Measurements from ENCODE around the gene DIP2C. TPM values are rescaled to one million over a fixed set of nuclear protein-coding genes. Genes with fewer than 3 reads are reported as not detected.

The DIP2C gene
- polyA plus RNA-seq, 3 donors, result 0.11 TPM; not detected in 2

GRCh38 chr10:299969-300368 lies 389.5 kb downstream of the DIP2C start:
- Histone ChIP-seq H3K27ac (ENCODE audit: low read depth in 1 of 2, low read length in 2 of 2) (no peak overlapping the region), H3K4me2 (replicated peaks; ENCODE audit: extremely low read depth, low read length, poor library complexity, severe bottlenecking) (no peak overlapping the region), H3K9me3 (replicated peaks in 1 of 2; ENCODE audit: control insufficient read depth in 1 of 2, insufficient read depth in 1 of 2, low read length in 2 of 2) (no peaks in the 10 kb centered on the region), H3K27me3 (ENCODE audit: control insufficient read depth in 2 of 2, insufficient read depth in 2 of 2, low read length in 2 of 2) (no peaks in the 10 kb centered on the region), H2AFZ (ENCODE audit: insufficient read depth, low read depth, low read length, poor library complexity, severe bottlenecking) (no peak overlapping the region), H3K4me3 (replicated peaks in 1 of 3; ENCODE audit: low read depth in 2 of 3, low read length in 3 of 3) (no peak overlapping the region), H4K20me1 (ENCODE audit: insufficient read depth, low read length) (no peaks in the 10 kb centered on the region), H3K4me1 (ENCODE audit: control insufficient read depth in 1 of 2, insufficient read depth in 2 of 2, low read length in 2 of 2) (no peaks in the 10 kb centered on the region), H3K79me2 (ENCODE audit: insufficient read depth, low read length) (no peaks in the 10 kb centered on the region), H3K36me3 (replicated peaks in 1 of 2; ENCODE audit: control insufficient read depth in 1 of 2, insufficient read depth in 2 of 2, low read length in 2 of 2) (no peaks in the 10 kb centered on the region), H3K9ac (ENCODE audit: insufficient read depth, low read length, poor library complexity, severe bottlenecking) (no peak overlapping the region)
- Mint-ChIP-seq H3K36me3 (no peaks in the 10 kb centered on the region), H3K27ac (no peak overlapping the region), H3K4me1 (no peaks in the 10 kb centered on the region), H3K4me3 (no peak overlapping the region), H3K27me3 (ENCODE audit: low read depth in 3 of 3) (peaks cover 0 to 8% (median 6%) of the 10 kb centered on the region in 3 donors), H3K9me3 (peaks cover 0 to 6% (median 0%) of the 10 kb centered on the region in 7 donors)
- intact Hi-C loops (cut with micrococcal nuclease), result no loop called here
- DNase-seq, result no peak
- whole genome bisulfite sequencing (ENCODE audit: insufficient coverage), result no CpG with 5 or more reads among the region's 7 CpGs
- no peak for TF ChIP-seq CTCF (IDR thresholded peaks at IDR 0.05)

DNA sequence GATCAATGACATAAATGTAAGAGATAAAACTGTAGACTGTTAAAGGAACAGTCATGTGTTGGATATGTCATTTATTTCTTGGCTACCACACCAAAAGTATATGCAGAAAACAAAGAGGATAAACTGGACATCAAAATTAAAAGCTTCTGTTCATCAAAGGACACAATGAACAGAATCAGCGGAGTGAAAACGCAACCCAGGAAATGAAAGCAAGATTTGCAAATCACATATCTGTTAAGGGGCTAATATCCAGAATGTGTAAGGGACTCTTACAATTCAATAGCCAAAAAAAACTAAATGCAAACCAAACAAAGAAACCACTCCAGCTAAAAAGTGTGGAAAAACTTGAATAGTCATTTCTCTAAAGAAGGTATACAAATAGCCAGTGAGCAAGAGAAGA lies 390.0 kb downstream of the DIP2C start:
- peaks cover 0 to 6% (median 0%) of the 10 kb centered on the region in 7 donors for H3K9me3 Mint-ChIP-seq
- H2AFZ ChIP-seq (ENCODE audit: insufficient read depth, low read depth, low read length, poor library complexity, severe bottlenecking), result no peak overlapping the region
- H3K36me3 Mint-ChIP-seq, result no peaks in the 10 kb centered on the region
- no peak overlapping the region for H3K27ac ChIP-seq (ENCODE audit: low read depth in 1 of 2, low read length in 2 of 2)
- H3K27me3 Mint-ChIP-seq (ENCODE audit: low read depth in 3 of 3), result peaks cover 0 to 8% (median 7%) of the 10 kb centered on the region in 3 donors
- H3K9me3 ChIP-seq (replicated peaks in 1 of 2; ENCODE audit: control insufficient read depth in 1 of 2, insufficient read depth in 1 of 2, low read length in 2 of 2), result no peaks in the 10 kb centered on the region
- no peak overlapping the region for H3K4me2 ChIP-seq (replicated peaks; ENCODE audit: extremely low read depth, low read length, poor library complexity, severe bottlenecking)
- no peaks in the 10 kb centered on the region for H3K4me1 ChIP-seq (ENCODE audit: control insufficient read depth in 1 of 2, insufficient read depth in 2 of 2, low read length in 2 of 2)
- no CpG with 5 or more reads among the region's 2 CpGs for WGBS (ENCODE audit: insufficient coverage)
- no peak overlapping the region for H3K27ac Mint-ChIP-seq
- H3K4me3 ChIP-seq (replicated peaks in 1 of 3; ENCODE audit: low read depth in 2 of 3, low read length in 3 of 3), result no peak overlapping the region
- no peaks in the 10 kb centered on the region for H4K20me1 ChIP-seq (ENCODE audit: insufficient read depth, low read length)
- H3K79me2 ChIP-seq (ENCODE audit: insufficient read depth, low read length), result no peaks in the 10 kb centered on the region
- H3K9ac ChIP-seq (ENCODE audit: insufficient read depth, low read length, poor library complexity, severe bottlenecking), result no peak overlapping the region
- no peak overlapping the region for H3K4me3 Mint-ChIP-seq
- no peaks in the 10 kb centered on the region for H3K27me3 ChIP-seq (ENCODE audit: control insufficient read depth in 2 of 2, insufficient read depth in 2 of 2, low read length in 2 of 2)
- DNase-seq, result no peak
- no peaks in the 10 kb centered on the region for H3K36me3 ChIP-seq (replicated peaks in 1 of 2; ENCODE audit: control insufficient read depth in 1 of 2, insufficient read depth in 2 of 2, low read length in 2 of 2)
- TF ChIP-seq CTCF (IDR thresholded peaks at IDR 0.05), result no peak
- no peaks in the 10 kb centered on the region for H3K4me1 Mint-ChIP-seq
- intact Hi-C loops (cut with micrococcal nuclease), result no loop called here

All from CD14-positive monocyte (primary cell).